ENCODE measurements around the gene UBE2H. TPM values are rescaled to one million over a fixed set of nuclear protein-coding genes. Genes with fewer than 3 reads are reported as not detected.

UBE2H gene
- polyA plus RNA-seq, 1 donor (not counting 4 experiments of a cell fraction or from before 2014, with no cell fraction given) = 130 TPM

DNA sequence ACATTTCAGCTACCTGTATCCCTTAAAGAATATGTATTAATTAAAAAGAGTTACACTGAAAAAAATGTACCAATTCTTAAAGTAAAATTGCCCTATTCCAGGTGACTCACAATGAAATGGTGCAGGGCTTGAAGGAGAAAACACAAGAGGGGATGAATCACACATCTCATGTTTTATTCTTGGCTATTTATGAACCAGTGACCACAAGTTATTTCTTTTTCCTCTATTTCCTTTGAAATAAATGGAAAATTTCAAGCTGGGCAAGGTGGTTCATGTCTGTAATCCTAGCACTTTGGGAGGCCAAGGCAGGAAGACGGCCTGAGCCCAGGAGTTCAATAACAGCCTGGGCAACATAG is 106.8 kb downstream of the UBE2H start:
- dilution Hi-C loops (cut with MboI; ENCODE audit: extremely low pct_ligation_motif_present, low sequenced_read_pairs) = no loop called here
- FAIRE-seq = no peak
- Histone ChIP-seq H3K4me1 (ENCODE audit: control insufficient read depth, extremely low read depth, insufficient read depth, low read length) (peaks cover 37% of the 10 kb centered on the region), H3K27ac (ENCODE audit: control insufficient read depth, insufficient read depth, low read length) (peak overlapping the region; percentile 82), H3K9me1 (ENCODE audit: control insufficient read depth, extremely low read depth, insufficient read depth, low read length) (peaks cover 3% of the 10 kb centered on the region), H3K9me3 (ENCODE audit: control insufficient read depth, low read depth, low read length) (no peaks in the 10 kb centered on the region), H4K20me1 (ENCODE audit: control insufficient read depth, extremely low read depth, insufficient read depth, low read length) (no peaks in the 10 kb centered on the region), H2AFZ (ENCODE audit: control insufficient read depth, low read length) (no peak overlapping the region), H3K27me3 (ENCODE audit: control insufficient read depth, extremely low read depth, insufficient read depth, low read length) (no peaks in the 10 kb centered on the region), H3K4me2 (ENCODE audit: control insufficient read depth, extremely low read depth, insufficient read depth, low read depth, low read length) (peak overlapping the region; percentile 61), H3K79me2 (ENCODE audit: control insufficient read depth, insufficient read depth, low read length) (peaks cover 41% of the 10 kb centered on the region), H3K9ac (ENCODE audit: control insufficient read depth, extremely low read depth, insufficient read depth, low read length) (peak overlapping the region; percentile 23), H3K4me3 (ENCODE audit: control insufficient read depth in 2 of 3, extremely low read depth in 1 of 3, insufficient read depth in 2 of 3, low read depth in 1 of 3, low read length in 3 of 3) (peak overlapping the region in 2 of 3 experiments; percentile 9 to 10), H3K36me3 (ENCODE audit: control insufficient read depth in 2 of 2, extremely low read depth in 1 of 2, insufficient read depth in 2 of 2, low read length in 2 of 2) (peaks cover 2 to 4% of the 10 kb centered on the region in 2 experiments)
- peak; percentile 50 for DNase-seq (ENCODE audit: low read depth, low spot score)
- TF ChIP-seq EZH2 (IDR thresholded peaks at IDR 0.05; ENCODE audit: low read length) = no peak
- TF ChIP-seq CTCF (optimal IDR thresholded peaks at IDR 0.05 in 1 of 3, IDR thresholded peaks at IDR 0.05 in 1 of 3, conservative IDR thresholded peaks at IDR 0.05 in 1 of 3; ENCODE audit: extremely low read depth in 1 of 3, insufficient read depth in 2 of 3, low read length in 3 of 3) = no peak

DNA sequence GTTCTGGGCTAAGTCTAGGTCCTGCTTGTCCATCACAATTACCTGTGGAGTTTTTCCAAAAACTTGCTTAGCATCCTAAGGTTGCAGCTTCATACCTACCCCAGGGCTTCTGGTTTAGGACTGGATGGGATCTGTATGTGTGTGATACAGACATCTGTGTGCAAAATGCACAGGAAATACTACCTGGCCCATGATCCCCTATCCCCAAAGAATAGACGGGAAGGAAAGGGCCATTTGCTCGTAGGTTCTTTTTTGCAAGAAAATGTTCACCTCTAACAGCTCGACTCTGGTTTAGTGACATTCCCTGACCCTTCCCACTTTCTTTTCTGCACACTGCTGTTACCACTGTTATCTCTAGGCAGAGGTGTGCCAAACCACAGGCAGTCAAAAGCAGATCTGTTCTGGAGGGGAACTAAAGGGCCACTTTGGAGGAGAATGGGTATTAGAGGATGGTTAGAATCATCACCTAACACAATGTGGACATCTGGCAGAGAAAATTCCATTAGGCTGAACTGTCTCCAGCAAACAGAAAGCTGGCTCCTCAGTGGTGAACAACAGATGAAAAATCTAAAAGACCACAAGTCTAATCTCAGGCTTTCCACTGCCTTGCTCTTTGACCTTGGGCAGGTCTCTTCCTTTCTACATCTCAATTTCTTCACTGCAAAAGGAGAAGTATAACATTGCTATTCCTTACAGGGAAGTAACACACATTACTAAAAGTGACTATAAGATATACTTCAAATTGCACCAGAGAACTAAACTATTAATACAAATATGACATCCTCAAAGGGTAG is 107.4 kb downstream of the UBE2H start:
- H3K79me2 ChIP-seq (ENCODE audit: control insufficient read depth, insufficient read depth, low read length) = peaks cover 43% of the 10 kb centered on the region
- TF ChIP-seq EZH2 (IDR thresholded peaks at IDR 0.05; ENCODE audit: low read length) (no peak), CTCF (optimal IDR thresholded peaks at IDR 0.05 in 1 of 3, IDR thresholded peaks at IDR 0.05 in 1 of 3, conservative IDR thresholded peaks at IDR 0.05 in 1 of 3; ENCODE audit: extremely low read depth in 1 of 3, insufficient read depth in 2 of 3, low read length in 3 of 3) (no peak)
- H3K4me2 ChIP-seq (ENCODE audit: control insufficient read depth, extremely low read depth, insufficient read depth, low read depth, low read length) = peak overlapping the region; percentile 61
- H3K27ac ChIP-seq (ENCODE audit: control insufficient read depth, insufficient read depth, low read length) = peak overlapping the region; percentile 82
- H3K9me1 ChIP-seq (ENCODE audit: control insufficient read depth, extremely low read depth, insufficient read depth, low read length) = peaks cover 3% of the 10 kb centered on the region
- dilution Hi-C loops (cut with MboI; ENCODE audit: extremely low pct_ligation_motif_present, low sequenced_read_pairs) = no loop called here
- H3K4me3 ChIP-seq (ENCODE audit: control insufficient read depth in 2 of 3, extremely low read depth in 1 of 3, insufficient read depth in 2 of 3, low read depth in 1 of 3, low read length in 3 of 3) = peak overlapping the region in 2 of 3 experiments; percentile 9 to 10
- no peak for DNase-seq (ENCODE audit: low read depth, low spot score)
- H2AFZ ChIP-seq (ENCODE audit: control insufficient read depth, low read length) = no peak overlapping the region
- H4K20me1 ChIP-seq (ENCODE audit: control insufficient read depth, extremely low read depth, insufficient read depth, low read length) = no peaks in the 10 kb centered on the region
- peak overlapping the region; percentile 17 for H3K9ac ChIP-seq (ENCODE audit: control insufficient read depth, extremely low read depth, insufficient read depth, low read length)
- peak; percentile 68 for FAIRE-seq
- H3K36me3 ChIP-seq (ENCODE audit: control insufficient read depth in 2 of 2, extremely low read depth in 1 of 2, insufficient read depth in 2 of 2, low read length in 2 of 2) = peaks cover 2 to 4% of the 10 kb centered on the region in 2 experiments
- H3K4me1 ChIP-seq (ENCODE audit: control insufficient read depth, extremely low read depth, insufficient read depth, low read length) = peaks cover 41% of the 10 kb centered on the region
- no peaks in the 10 kb centered on the region for H3K9me3 ChIP-seq (ENCODE audit: control insufficient read depth, low read depth, low read length)
- H3K27me3 ChIP-seq (ENCODE audit: control insufficient read depth, extremely low read depth, insufficient read depth, low read length) = no peaks in the 10 kb centered on the region
